ENCODE measurements around the gene CDH8.

The CDH8 gene

GRCh38 chr16:62018301-62019060 lies 17.8 kb downstream of the CDH8 start:
- H3K4me3 ChIP-seq, result no peak overlapping the region
- DNase-seq (ENCODE audit: low spot score), result no peak
- H3K27ac ChIP-seq, result no peak overlapping the region
- no peak for TF ChIP-seq CTCF (IDR thresholded peaks at IDR 0.05)

GRCh38 chr16:62014319-62014923 lies 21.8 kb downstream of the CDH8 start:
- no peak overlapping the region for H3K27ac ChIP-seq
- TF ChIP-seq CTCF (IDR thresholded peaks at IDR 0.05), result no peak
- no peak overlapping the region for H3K4me3 ChIP-seq
- DNase-seq (ENCODE audit: low spot score), result no peak

- no peak for DNase-seq (ENCODE audit: low spot score)
- TF ChIP-seq CTCF (IDR thresholded peaks at IDR 0.05), result no peak
Measured at GRCh38 chr16:62010186-62010585, 26.1 kb downstream of the CDH8 start.

GRCh38 chr16:61998460-61998859 lies 37.8 kb downstream of the CDH8 start:
- Histone ChIP-seq H3K27ac (no peak overlapping the region), H3K4me3 (no peak overlapping the region)
- TF ChIP-seq CTCF (IDR thresholded peaks at IDR 0.05), result no peak
- no peak for DNase-seq (ENCODE audit: low spot score)

More at GRCh38 chr16:62010186-62010585, 26.1 kb downstream of the CDH8 start:
- Histone ChIP-seq H3K4me3 (no peak overlapping the region), H3K27ac (no peak overlapping the region)

- Histone ChIP-seq H3K4me3 (no peak overlapping the region), H3K27ac (no peak overlapping the region)
- DNase-seq (ENCODE audit: low spot score), result no peak
- TF ChIP-seq CTCF (IDR thresholded peaks at IDR 0.05), result no peak
Measured at GRCh38 chr16:61993108-61993507, 43.1 kb downstream of the CDH8 start.

GRCh38 chr16:61987474-61988012 lies 48.7 kb downstream of the CDH8 start:
- no peak for TF ChIP-seq CTCF (IDR thresholded peaks at IDR 0.05)
- Histone ChIP-seq H3K27ac (no peak overlapping the region), H3K4me3 (no peak overlapping the region)
- no peak for DNase-seq (ENCODE audit: low spot score)

GRCh38 chr16:61969077-61969382 lies 67.2 kb downstream of the CDH8 start:
- Histone ChIP-seq H3K27ac (no peak overlapping the region), H3K4me3 (no peak overlapping the region)
- DNase-seq (ENCODE audit: low spot score), result no peak
- no peak for TF ChIP-seq CTCF (IDR thresholded peaks at IDR 0.05)
